A549 treated with GW870086 at 1 μM for 4 hours (cell line): ENCODE measurements around the gene KDM3B. TPM values are rescaled to one million over a fixed set of nuclear protein-coding genes. Genes with fewer than 3 reads are reported as not detected.

Source experiments
- total RNA-seq: library from RNA; stranded (reverse); fragments of 200-300 nt; extraction: Qiagen RNA extraction; gene quantifications from 5 replicates; pipeline ENCODE4 v1.2.3, GENCODE V29; 2022; ENCODE audit warnings: low read depth

The KDM3B gene
- total RNA-seq, result 34.9 to 45.4 TPM (median 40.0 TPM) in 5 replicates

DNA sequence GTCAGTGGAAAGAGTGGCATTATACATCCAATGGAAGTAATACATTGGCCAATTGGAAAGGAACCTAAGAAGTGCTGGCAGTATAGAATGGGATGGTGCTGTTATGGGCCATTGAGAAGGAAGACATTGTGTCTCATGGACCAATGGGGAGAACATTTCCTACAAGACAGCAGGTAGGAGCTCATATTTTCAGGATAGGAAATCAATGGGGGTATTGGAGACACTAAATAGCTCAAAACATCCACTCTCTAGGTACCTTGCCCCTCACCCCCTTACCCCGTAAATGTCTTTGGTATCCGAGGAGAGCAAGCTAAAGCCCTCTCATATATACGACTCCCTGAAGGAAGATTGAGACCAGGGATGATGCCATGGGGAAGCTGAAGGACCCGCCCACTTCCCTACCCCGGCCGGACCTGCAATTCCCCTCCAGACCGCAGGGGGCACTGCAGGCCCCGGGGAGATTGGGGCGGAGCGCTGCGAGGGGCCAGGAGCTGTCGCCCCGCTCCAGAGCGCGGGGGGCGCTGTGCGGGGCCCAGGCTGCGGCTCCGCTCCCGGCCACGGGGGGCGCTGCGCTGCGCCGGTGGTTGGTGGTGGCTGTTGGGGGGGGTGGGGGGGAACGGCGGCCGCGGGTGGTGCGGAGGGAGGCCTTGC lies at the start of gene KDM3B:
TSS of gene KDM3B (plus strand) at position 615 of the 651 bp plus-strand sequence. CDS start 111 bp downstream, outside the sequence.

GRCh38 chr5:138331449-138332368 lies 20.8 kb upstream of the KDM3B start, which contains the start of gene CDC25C:
Gene CDC25C, minus strand, starts transcription at chr5:138331804. Its CDS starts 624 bp downstream, at chr5:138331180.

GRCh38 chr5:138337685-138338410 lies 14.6 kb upstream of the KDM3B start, which contains the start of gene FAM53C:
Gene FAM53C, plus strand, starts transcription at chr5:138338266. Its CDS starts 3,070 bp downstream, at chr5:138341336.

DNA sequence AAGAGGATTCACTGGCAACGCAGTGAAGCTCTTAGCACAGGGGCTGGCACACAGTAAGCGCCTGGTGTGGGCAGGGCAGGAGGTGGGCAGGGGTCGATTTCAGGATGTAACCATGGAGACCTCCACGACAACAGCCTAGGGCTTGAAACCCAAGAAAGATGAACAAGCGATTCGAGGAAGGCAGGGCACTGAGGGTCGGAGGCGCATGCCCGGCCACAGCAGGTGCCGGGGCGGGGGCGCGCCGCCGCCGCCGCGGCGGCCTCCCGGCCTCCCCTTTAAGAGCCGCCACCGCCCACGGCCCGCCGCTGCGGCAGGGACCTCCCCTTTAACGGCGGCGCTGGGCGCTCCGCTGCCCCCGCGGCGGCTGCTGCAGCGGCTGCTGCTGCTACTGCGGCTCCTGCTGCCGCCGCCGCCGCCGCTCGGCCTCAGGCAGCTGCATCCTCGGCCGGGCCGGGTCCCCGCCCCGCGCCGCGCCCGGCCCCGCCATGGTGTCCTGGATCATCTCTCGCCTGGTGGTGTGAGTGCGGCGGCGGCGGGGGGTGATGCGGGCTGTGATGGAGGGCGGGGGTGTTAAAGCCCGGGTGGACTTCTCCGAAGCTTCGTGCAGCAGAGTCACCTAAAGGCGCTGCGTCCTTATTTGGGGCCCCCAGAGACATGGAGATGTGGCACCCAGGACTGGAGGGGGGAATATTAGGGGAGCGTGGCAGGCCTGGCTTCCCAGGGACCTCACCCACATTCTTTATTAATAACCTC lies 86.4 kb downstream of the KDM3B start, which contains the start of gene REEP2:
TSS of gene REEP2 (plus strand) at position 334 of the 753 bp plus-strand sequence. CDS start at position 486, 152 bp downstream.

DNA sequence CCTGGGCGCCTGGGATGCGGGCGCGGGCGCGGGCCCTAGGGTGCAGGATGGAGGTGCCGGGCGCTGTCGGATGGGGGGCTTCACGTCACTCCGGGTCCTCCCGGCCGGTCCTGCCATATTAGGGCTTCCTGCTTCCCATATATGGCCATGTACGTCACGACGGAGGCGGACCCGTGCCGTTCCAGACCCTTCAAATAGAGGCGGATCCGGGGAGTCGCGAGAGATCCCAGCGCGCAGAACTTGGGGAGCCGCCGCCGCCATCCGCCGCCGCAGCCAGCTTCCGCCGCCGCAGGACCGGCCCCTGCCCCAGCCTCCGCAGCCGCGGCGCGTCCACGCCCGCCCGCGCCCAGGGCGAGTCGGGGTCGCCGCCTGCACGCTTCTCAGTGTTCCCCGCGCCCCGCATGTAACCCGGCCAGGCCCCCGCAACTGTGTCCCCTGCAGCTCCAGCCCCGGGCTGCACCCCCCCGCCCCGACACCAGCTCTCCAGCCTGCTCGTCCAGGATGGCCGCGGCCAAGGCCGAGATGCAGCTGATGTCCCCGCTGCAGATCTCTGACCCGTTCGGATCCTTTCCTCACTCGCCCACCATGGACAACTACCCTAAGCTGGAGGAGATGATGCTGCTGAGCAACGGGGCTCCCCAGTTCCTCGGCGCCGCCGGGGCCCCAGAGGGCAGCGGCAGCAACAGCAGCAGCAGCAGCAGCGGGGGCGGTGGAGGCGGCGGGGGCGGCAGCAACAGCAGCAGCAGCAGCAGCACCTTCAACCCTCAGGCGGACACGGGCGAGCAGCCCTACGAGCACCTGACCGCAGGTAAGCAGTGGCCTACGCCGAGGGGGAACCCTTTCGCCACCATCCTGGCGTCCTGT lies 113.0 kb downstream of the KDM3B start, which contains the start of gene EGR1:
TSS of gene EGR1 (plus strand) at position 219 of the 864 bp plus-strand sequence. CDS start at position 502, 283 bp downstream.

Other genes starting within 250 kb of the KDM3B start
- gene NME5, start 213.3 kb upstream of the KDM3B start, total RNA-seq, result not detected in 5 replicates
- gene BRD8, start 174.1 kb upstream of the KDM3B start, total RNA-seq, result 41.9 to 53.8 TPM (median 45.5 TPM) in 5 replicates
- 37.8 to 49.5 TPM (median 41.9 TPM) in 5 replicates for gene KIF20A, start 173.6 kb upstream of the KDM3B start, total RNA-seq
- gene CDC23, start 139.4 kb upstream of the KDM3B start, total RNA-seq, result 21.5 to 37.9 TPM (median 27.9 TPM) in 5 replicates
- 0.06 to 0.11 TPM in 2 of 5 replicates, not detected in the others for gene GFRA3, start 78.1 kb upstream of the KDM3B start, total RNA-seq
- gene CDC25C, start 20.9 kb upstream of the KDM3B start, total RNA-seq, result 8.6 to 11.7 TPM (median 10.5 TPM) in 5 replicates
- gene FAM53C, start 14.4 kb upstream of the KDM3B start, total RNA-seq, result 18.4 to 23.9 TPM (median 21.3 TPM) in 5 replicates
- 6.1 to 7.7 TPM (median 6.9 TPM) in 5 replicates for gene REEP2, start 86.4 kb downstream of the KDM3B start, total RNA-seq
- gene EGR1, start 112.8 kb downstream of the KDM3B start, total RNA-seq, result 8.5 to 13.4 TPM (median 10.9 TPM) in 5 replicates
- 126 to 138 TPM (median 132 TPM) in 5 replicates for gene ETF1, start 190.6 kb downstream of the KDM3B start, total RNA-seq
- gene HSPA9, start 222.7 kb downstream of the KDM3B start, total RNA-seq, result 322 to 349 TPM (median 328 TPM) in 5 replicates